AG04449 (cell line): ENCODE measurements around the gene ERGIC3.
A peak's percentile ranks its signal among the peaks of the same experiment; 100 is the strongest.

Experiments used
- CTCF ChIA-PET: fragments of 350-600 bp; formaldehyde crosslinking; extraction: SDS; loops from one replicate; lab custom pipeline; 2021; ENCODE audit warnings: antibody characterized with exemption; lab: Yijun Ruan, JAX
- POLR2A ChIA-PET: fragments of 400-600, 350-600 bp; formaldehyde crosslinking; extraction: SDS; loops from one replicate; lab custom pipeline; 2020; ENCODE audit warnings: antibody characterized with exemption, inconsistent platforms; lab: Yijun Ruan, JAX
- DNase-seq: peaks from one replicate; pipeline ENCODE4 v3.0.0-alpha.2; 2010; ENCODE audit warnings: low read depth, low spot score
- H3K4me3 ChIP-seq: 2 replicates; pipeline ENCODE4 v1.5.1; 2011; ENCODE audit warnings: low read depth, mild to moderate bottlenecking, control low read depth, low read length
- CTCF ChIP-seq: IDR thresholded peaks from one replicate; pipeline ENCODE4 v1.5.1; 2011; ENCODE audit warnings: mild to moderate bottlenecking, moderate library complexity, low read length, control low read depth, inconsistent platforms; ENCODE audit not compliant: insufficient read depth; ENCODE audit errors: missing control alignments

ERGIC3 gene

DNA sequence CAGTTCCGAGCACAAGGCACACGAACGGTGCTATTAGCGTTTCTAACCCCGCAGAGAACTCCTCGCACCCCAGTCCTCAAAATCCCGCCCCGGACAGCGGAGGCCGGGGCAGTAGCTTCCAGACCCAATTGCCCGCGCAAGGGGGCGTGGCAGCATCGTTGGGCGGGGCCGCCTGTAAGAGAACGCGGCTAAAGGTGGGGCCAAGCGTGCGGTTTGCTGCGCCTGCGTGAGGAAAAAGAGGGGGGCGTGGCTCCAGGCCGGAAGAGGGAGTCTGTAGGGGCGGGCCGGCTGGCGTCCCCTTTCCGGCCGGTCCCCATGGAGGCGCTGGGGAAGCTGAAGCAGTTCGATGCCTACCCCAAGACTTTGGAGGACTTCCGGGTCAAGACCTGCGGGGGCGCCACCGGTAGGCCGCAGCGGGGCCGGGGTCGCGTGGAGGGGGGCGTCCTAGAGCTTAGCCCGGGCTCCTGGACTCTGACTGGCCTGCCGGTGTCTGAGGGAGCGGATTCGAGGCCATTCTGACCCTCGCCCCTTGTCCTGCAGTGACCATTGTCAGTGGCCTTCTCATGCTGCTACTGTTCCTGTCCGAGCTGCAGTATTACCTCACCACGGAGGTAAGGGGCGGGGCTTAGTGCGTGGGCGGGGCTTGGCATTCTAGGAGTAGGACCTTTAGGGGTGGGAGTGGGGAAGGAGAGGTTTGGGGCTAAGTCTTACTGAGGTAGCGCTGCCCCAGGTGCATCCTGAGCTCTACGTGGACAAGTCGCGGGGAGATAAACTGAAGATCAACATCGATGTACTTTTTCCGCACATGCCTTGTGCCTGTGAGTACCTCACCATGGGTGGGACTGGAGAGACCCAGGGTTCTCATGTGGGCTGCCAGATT lies at the start of gene ERGIC3:
TSS of gene ERGIC3 (plus strand) at position 296 of the 880 bp plus-strand sequence. CDS start at position 316, 20 bp downstream.
- no peak for TF ChIP-seq CTCF
- H3K4me3 ChIP-seq: peak within 1 kb of the TSS; percentile 84
- peak; percentile 40 for DNase-seq
- ChIA-PET CTCF (interaction anchor here (0.9 to 1.4 kb wide), 2 partner anchors 11 to 659 kb away, joined by 4 to 7 read pairs; no protein-coding TSS in a partner anchor), POLR2A (no interaction called here)

- no peak overlapping the region for H3K4me3 ChIP-seq
- DNase-seq: no peak
- ChIA-PET CTCF (no interaction called here), POLR2A (no interaction called here)
- no peak for TF ChIP-seq CTCF
Observed at GRCh38 chr20:35492352-35492751, 49.5 kb upstream of the ERGIC3 start.

DNA sequence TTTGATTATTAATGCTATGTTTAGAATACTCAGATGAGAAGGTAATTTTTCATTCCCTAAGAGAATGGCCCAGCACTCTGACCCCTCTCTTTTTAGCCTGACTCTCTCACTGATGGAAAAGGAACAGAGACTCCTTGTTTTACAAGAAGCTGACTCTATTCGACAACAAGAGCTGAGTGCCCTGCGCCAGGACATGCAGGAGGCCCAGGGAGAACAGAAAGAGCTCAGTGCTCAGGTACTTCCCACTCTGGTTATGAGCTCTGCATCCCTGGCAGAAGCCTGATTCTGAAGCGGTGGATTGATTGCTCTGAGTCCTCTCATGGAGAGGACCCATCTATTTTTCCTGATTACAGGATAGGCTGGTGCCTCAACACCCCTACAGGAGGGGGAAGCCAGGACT lies 45.4 kb upstream of the ERGIC3 start:
- ChIA-PET CTCF (interaction anchor here (0.6 to 1.6 kb wide), 5 partner anchors 15 to 49 kb away, joined by 3 to 7 read pairs (median 3); no protein-coding TSS in a partner anchor), POLR2A (no interaction called here)
- TF ChIP-seq CTCF: no peak
- no peak for DNase-seq
- H3K4me3 ChIP-seq: no peak overlapping the region

GRCh38 chr20:35497320-35497719 lies 44.6 kb upstream of the ERGIC3 start:
- POLR2A ChIA-PET: no interaction called here
- H3K4me3 ChIP-seq: no peak overlapping the region
- DNase-seq: no peak
- CTCF ChIA-PET: interaction anchor here (1.2 to 1.5 kb wide), 3 partner anchors 30 to 50 kb away, joined by 3 read pairs; no protein-coding TSS in a partner anchor
- TF ChIP-seq CTCF: no peak

- POLR2A ChIA-PET: no interaction called here
- CTCF ChIA-PET: interaction anchor here (0.7 to 1.5 kb wide), 5 partner anchors 11 to 457 kb away, joined by 3 read pairs; no protein-coding TSS in a partner anchor
- no peak for DNase-seq
- no peak overlapping the region for H3K4me3 ChIP-seq
- no peak for TF ChIP-seq CTCF
Observed at GRCh38 chr20:35497780-35498189, 44.1 kb upstream of the ERGIC3 start.

DNA sequence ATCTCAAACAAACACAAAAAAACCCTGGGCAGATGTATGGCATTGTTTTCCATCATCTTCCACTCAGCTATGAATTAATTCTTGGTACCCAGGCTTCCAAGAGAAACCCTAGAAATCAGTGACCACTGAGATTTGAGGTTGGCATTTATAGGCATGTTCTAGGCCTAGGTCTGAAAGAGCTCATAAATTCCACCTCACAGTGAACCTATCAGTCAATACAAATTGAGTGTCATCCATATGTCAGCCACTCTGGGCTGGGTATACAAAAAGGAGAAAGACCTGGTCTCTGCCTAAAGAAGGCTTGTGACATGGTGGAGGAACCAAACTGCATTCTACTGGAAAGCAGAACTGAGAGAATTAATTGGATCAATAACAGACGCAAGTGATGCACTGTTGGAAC lies 42.6 kb upstream of the ERGIC3 start:
- TF ChIP-seq CTCF: no peak

More for the DNA sequence above, 42.6 kb upstream of the ERGIC3 start:
- no peak for DNase-seq
- H3K4me3 ChIP-seq: no peak overlapping the region
- ChIA-PET POLR2A (no interaction called here), CTCF (interaction anchor here (1.2 to 1.5 kb wide), 3 partner anchors 9 to 456 kb away, joined by 4 to 6 read pairs (median 4); no protein-coding TSS in a partner anchor)
